Astrocyte (in vitro differentiated cells and primary cell): ENCODE results near the gene CINP. TPM values are rescaled to one million over a fixed set of nuclear protein-coding genes. Genes with fewer than 3 reads are reported as not detected.
A peak's percentile ranks its signal among the peaks of the same experiment; 100 is the strongest.

Experiments used
- DNase-seq: peaks from one replicate; pipeline ENCODE4 v3.0.0-alpha.2; 2010; ENCODE audit warnings: low read depth
- FAIRE-seq: peaks from 2 replicates; lab custom pipeline; 2011; peaks lifted over from hg19 to GRCh38; lab: Jason Lieb, UNC
- H2AFZ ChIP-seq: 2 replicates; pipeline ENCODE4 v1.6.0; 2012; ENCODE audit warnings: low read depth, low read length, inconsistent platforms
- H3K27ac ChIP-seq: 2 replicates; pipeline ENCODE4 v1.5.1; 2011; ENCODE audit warnings: low read depth, low read length, inconsistent platforms
- H3K27me3 ChIP-seq: 2 replicates; pipeline ENCODE4 v1.6.0; 2011; ENCODE audit warnings: low read length, inconsistent platforms; ENCODE audit not compliant: insufficient read depth
- H3K36me3 ChIP-seq: 2 replicates; pipeline ENCODE4 v1.5.1; 2011; ENCODE audit warnings: low read length, inconsistent platforms; ENCODE audit not compliant: insufficient read depth
- H3K4me1 ChIP-seq: 2 replicates; pipeline ENCODE4 v1.5.1; 2011; ENCODE audit warnings: low read length, inconsistent platforms; ENCODE audit not compliant: insufficient read depth
- H3K4me2 ChIP-seq: 2 replicates; pipeline ENCODE4 v1.6.0; 2012; ENCODE audit warnings: low read length, inconsistent platforms
- H3K4me3 ChIP-seq: 2 replicates; pipeline ENCODE4 v1.5.1; 2011; ENCODE audit warnings: low read depth, mild to moderate bottlenecking, low read length, inconsistent platforms; ENCODE audit not compliant: insufficient read depth
- H3K79me2 ChIP-seq: 2 replicates; pipeline ENCODE4 v1.6.0; 2012; ENCODE audit warnings: mild to moderate bottlenecking, low read length, inconsistent platforms; ENCODE audit not compliant: insufficient read depth
- H3K9ac ChIP-seq: 2 replicates; pipeline ENCODE4 v1.6.0; 2012; ENCODE audit warnings: mild to moderate bottlenecking, low read length, inconsistent platforms
- H3K9me3 ChIP-seq: 2 replicates; pipeline ENCODE4 v1.5.1; 2012; ENCODE audit warnings: low read depth, mild to moderate bottlenecking, low read length, inconsistent platforms; ENCODE audit not compliant: insufficient read depth
- H4K20me1 ChIP-seq: 2 replicates; pipeline ENCODE4 v1.6.0; 2012; ENCODE audit warnings: low read length, inconsistent platforms; ENCODE audit not compliant: insufficient read depth
- H3K27ac Mint-ChIP-seq: one replicate; pipeline ENCODE4 v1.8.0; 2021; ENCODE audit warnings: mild to moderate bottlenecking, mixed read lengths; ENCODE audit not compliant: unreplicated experiment
- H3K27me3 Mint-ChIP-seq: one replicate; pipeline ENCODE4 v1.8.0; 2021; ENCODE audit warnings: low read depth, mixed read lengths; ENCODE audit not compliant: unreplicated experiment
- H3K36me3 Mint-ChIP-seq: one replicate; pipeline ENCODE4 v1.8.0; 2021; ENCODE audit warnings: low read depth, mixed read lengths; ENCODE audit not compliant: unreplicated experiment
- H3K4me1 Mint-ChIP-seq: one replicate; pipeline ENCODE4 v1.8.0; 2021; ENCODE audit warnings: low read depth, mixed read lengths; ENCODE audit not compliant: unreplicated experiment
- H3K4me3 Mint-ChIP-seq: one replicate; pipeline ENCODE4 v1.8.0; 2021; ENCODE audit warnings: mild to moderate bottlenecking, moderate library complexity, mixed read lengths; ENCODE audit not compliant: unreplicated experiment
- H3K9me3 Mint-ChIP-seq: one replicate; pipeline ENCODE4 v1.8.0; 2021; ENCODE audit warnings: mild to moderate bottlenecking, mixed read lengths; ENCODE audit not compliant: unreplicated experiment
- CTCF ChIP-seq: IDR thresholded peaks from 2 replicates; pipeline ENCODE4 v1.5.1; 2011; ENCODE audit warnings: low read depth, mild to moderate bottlenecking, inconsistent platforms, low read length, moderate library complexity; ENCODE audit not compliant: insufficient read depth
- EZH2 ChIP-seq: IDR thresholded peaks from 2 replicates; pipeline ENCODE4 v1.6.1; 2012; ENCODE audit warnings: mild to moderate bottlenecking, low read length, inconsistent platforms; ENCODE audit not compliant: insufficient read depth
- total RNA-seq: library from RNA; stranded (reverse); gene quantifications from 2 replicates; pipeline ENCODE4 v1.2.1, GENCODE V29; 2021

The CINP gene
- total RNA-seq, 1 donor from 2014 or later = 34.9 TPM

DNA sequence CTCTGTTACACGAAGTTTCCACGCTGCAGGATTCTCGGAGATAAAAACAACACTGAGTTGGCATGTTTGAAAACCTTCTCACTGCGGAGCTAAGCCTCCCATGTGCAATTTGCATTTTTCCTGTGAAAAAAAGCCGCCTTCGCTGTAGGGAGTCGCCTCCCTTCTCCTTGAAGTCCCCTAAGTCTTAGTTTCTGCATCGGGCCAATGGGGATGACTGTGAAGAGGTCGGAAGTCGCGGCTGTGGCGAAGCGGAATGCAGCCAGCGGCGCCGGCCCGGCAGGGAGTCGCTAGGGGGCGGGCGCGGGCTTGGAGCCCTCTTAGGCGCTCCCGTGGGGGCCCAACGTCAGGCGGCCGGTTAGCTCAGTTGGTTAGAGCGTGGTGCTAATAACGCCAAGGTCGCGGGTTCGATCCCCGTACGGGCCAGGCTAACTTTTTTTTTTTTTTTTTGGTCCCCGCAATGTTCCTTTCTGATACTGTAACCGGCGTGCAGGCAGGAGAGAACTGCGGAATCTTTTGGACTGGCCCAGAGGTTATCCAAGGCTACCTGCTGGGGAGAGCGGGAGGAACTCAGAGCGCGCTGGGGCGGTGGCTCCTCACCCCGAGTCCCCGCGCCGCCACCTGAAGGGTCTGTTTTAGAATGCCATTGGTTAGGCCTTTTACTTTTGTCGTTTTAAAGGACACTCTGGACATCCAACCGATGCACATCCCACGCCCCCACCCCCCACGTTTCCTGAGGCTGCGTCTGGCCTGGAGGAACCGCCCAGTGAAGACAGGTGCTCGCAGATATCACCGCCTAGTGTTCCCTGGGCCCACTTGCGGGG lies 45.7 kb downstream of the CINP start:
- peak overlapping the region; percentile 88 for H3K4me3 Mint-ChIP-seq
- Histone ChIP-seq H3K4me2 (peak overlapping the region; percentile 80), H3K27ac (peak overlapping the region; percentile 78), H3K36me3 (no peaks in the 10 kb centered on the region), H3K9ac (peak overlapping the region; percentile 71), H3K4me3 (peak overlapping the region; percentile 64), H3K27me3 (no peaks in the 10 kb centered on the region), H3K79me2 (peaks cover 16% of the 10 kb centered on the region), H3K4me1 (peaks cover 50% of the 10 kb centered on the region), H4K20me1 (no peaks in the 10 kb centered on the region), H2AFZ (peak overlapping the region; percentile 81), H3K9me3 (no peaks in the 10 kb centered on the region)
- TF ChIP-seq EZH2 = no peak
- peak; percentile 50 for TF ChIP-seq CTCF
- DNase-seq (peak; percentile 83), FAIRE-seq (no peak)
- peaks cover 9% of the 10 kb centered on the region for H3K4me1 Mint-ChIP-seq
- H3K27me3 Mint-ChIP-seq = peaks cover 6% of the 10 kb centered on the region
- no peaks in the 10 kb centered on the region for H3K36me3 Mint-ChIP-seq
- H3K27ac Mint-ChIP-seq = peak overlapping the region; percentile 96
- H3K9me3 Mint-ChIP-seq = no peaks in the 10 kb centered on the region

DNA sequence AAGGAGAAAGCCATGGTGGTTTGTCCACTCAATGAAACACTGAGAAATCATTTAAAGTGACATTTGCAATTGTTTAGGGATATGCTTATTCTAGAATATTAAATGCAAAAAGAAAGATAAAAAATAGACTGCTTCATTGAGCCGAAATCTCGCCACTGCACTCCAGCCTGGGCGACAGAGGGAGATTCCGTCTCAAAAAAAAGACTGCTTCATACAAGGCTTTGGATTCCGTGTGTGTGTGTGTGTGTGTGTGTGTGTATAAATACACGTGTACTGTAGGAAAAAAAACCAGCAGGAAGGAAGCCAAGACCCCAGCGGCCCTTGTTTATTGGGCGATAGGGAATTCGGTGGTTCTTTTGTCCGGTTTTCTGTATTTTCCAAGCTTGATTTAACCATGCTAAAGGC lies 46.4 kb downstream of the CINP start:
- peak overlapping the region; percentile 88 for H3K4me3 Mint-ChIP-seq
- H4K20me1 ChIP-seq = no peaks in the 10 kb centered on the region
- no peak for FAIRE-seq
- H3K27ac ChIP-seq = peak overlapping the region; percentile 78
- no peaks in the 10 kb centered on the region for H3K9me3 Mint-ChIP-seq
- H2AFZ ChIP-seq = peak overlapping the region; percentile 65
- H3K27me3 Mint-ChIP-seq = peaks cover 6% of the 10 kb centered on the region
- H3K4me2 ChIP-seq = peak overlapping the region; percentile 80
- TF ChIP-seq EZH2 (no peak), CTCF (no peak)
- peaks cover 9% of the 10 kb centered on the region for H3K4me1 Mint-ChIP-seq
- no peaks in the 10 kb centered on the region for H3K27me3 ChIP-seq
- H3K4me1 ChIP-seq = peaks cover 50% of the 10 kb centered on the region
- peak; percentile 78 for DNase-seq
- H3K79me2 ChIP-seq = peaks cover 16% of the 10 kb centered on the region
- H3K36me3 Mint-ChIP-seq = no peaks in the 10 kb centered on the region
- H3K36me3 ChIP-seq = no peaks in the 10 kb centered on the region
- peak overlapping the region; percentile 45 for H3K4me3 ChIP-seq
- H3K9me3 ChIP-seq = no peaks in the 10 kb centered on the region
- H3K9ac ChIP-seq = peak overlapping the region; percentile 71
- peak overlapping the region; percentile 86 for H3K27ac Mint-ChIP-seq

DNA sequence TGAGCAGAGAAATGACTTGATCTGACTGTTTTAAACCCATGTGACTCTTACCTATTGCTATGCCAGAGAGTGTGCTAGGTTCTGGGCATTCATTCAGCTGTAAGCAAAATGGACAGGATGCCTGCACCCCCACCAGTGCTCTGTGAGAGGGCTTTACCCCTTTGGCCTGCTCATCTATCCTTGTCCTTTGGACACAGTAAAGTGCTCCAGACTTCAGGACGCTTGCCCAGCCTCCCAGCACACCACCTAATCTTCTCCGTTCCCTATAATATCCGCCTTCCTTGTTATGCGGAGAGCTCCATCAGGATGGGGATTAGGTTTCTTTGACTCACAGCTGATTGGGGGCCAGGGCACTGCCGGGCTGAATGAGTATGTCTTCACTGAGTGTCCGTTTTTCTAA lies 47.6 kb downstream of the CINP start:
- no peaks in the 10 kb centered on the region for H4K20me1 ChIP-seq
- H3K9me3 ChIP-seq = no peaks in the 10 kb centered on the region
- FAIRE-seq (no peak), DNase-seq (no peak)
- Mint-ChIP-seq H3K9me3 (no peaks in the 10 kb centered on the region), H3K27ac (no peak overlapping the region), H3K36me3 (no peaks in the 10 kb centered on the region), H3K27me3 (peaks cover 6% of the 10 kb centered on the region), H3K4me1 (peaks cover 5% of the 10 kb centered on the region), H3K4me3 (peak overlapping the region; percentile 22)
- no peak overlapping the region for H3K4me3 ChIP-seq
- peaks cover 42% of the 10 kb centered on the region for H3K4me1 ChIP-seq
- peak overlapping the region; percentile 18 for H2AFZ ChIP-seq
- no peaks in the 10 kb centered on the region for H3K27me3 ChIP-seq
- TF ChIP-seq CTCF = no peak
- TF ChIP-seq EZH2 = no peak
- H3K36me3 ChIP-seq = no peaks in the 10 kb centered on the region
- H3K79me2 ChIP-seq = peaks cover 5% of the 10 kb centered on the region
- H3K4me2 ChIP-seq = peak overlapping the region; percentile 90
- H3K9ac ChIP-seq = peak overlapping the region; percentile 2
- peak overlapping the region; percentile 28 for H3K27ac ChIP-seq
